ENCODE measurements around the gene R3HCC1L.

Gene R3HCC1L

GRCh38 chr10:98292971-98293370 is 158.5 kb downstream of the R3HCC1L start:
- no peaks in the 10 kb centered on the region for H3K27me3 ChIP-seq (ENCODE audit: low read length)
- no peaks in the 10 kb centered on the region for H3K9me2 ChIP-seq (replicated peaks; ENCODE audit: insufficient read depth, low read length)
- TF ChIP-seq CTCF (IDR thresholded peaks at IDR 0.05; ENCODE audit: insufficient read depth, low read length, poor library complexity, severe bottlenecking) (no peak), EZH2phosphoT487 (conservative IDR thresholded peaks at IDR 0.05; ENCODE audit: low read length) (no peak)

GRCh38 chr10:98293550-98294269 is 159.3 kb downstream of the R3HCC1L start:
- Histone ChIP-seq H3K27me3 (ENCODE audit: low read length) (no peaks in the 10 kb centered on the region), H3F3A (ENCODE audit: insufficient read depth) (no peaks in the 10 kb centered on the region), H3K79me2 (ENCODE audit: insufficient read depth, low read length) (no peaks in the 10 kb centered on the region), H3K36me3 (ENCODE audit: low read length) (no peaks in the 10 kb centered on the region), H3K4me2 (ENCODE audit: low read depth, low read length, poor library complexity, severe bottlenecking) (no peak overlapping the region), H4K20me1 (ENCODE audit: low read depth, low read length) (no peaks in the 10 kb centered on the region), H3K27ac (ENCODE audit: low read depth, low read length) (no peak overlapping the region), H3K4me3 (ENCODE audit: insufficient read depth, low read length, poor library complexity, severe bottlenecking) (no peak overlapping the region), H3K9ac (ENCODE audit: low read length) (no peak overlapping the region), H3K9me3 (ENCODE audit: insufficient read depth, low read length) (no peaks in the 10 kb centered on the region), H3K9me2 (replicated peaks; ENCODE audit: insufficient read depth, low read length) (no peaks in the 10 kb centered on the region), H2AFZ (ENCODE audit: low read depth, low read length, severe bottlenecking) (no peak overlapping the region)
- no peak for TF ChIP-seq CTCF (IDR thresholded peaks at IDR 0.05; ENCODE audit: insufficient read depth, low read length, poor library complexity, severe bottlenecking)
- no peak for TF ChIP-seq EZH2phosphoT487 (conservative IDR thresholded peaks at IDR 0.05; ENCODE audit: low read length)

More at GRCh38 chr10:98292971-98293370, 158.5 kb downstream of the R3HCC1L start:
- H3K9ac ChIP-seq (ENCODE audit: low read length), result no peak overlapping the region
- no peak overlapping the region for H3K4me2 ChIP-seq (ENCODE audit: low read depth, low read length, poor library complexity, severe bottlenecking)
- no peak overlapping the region for H3K27ac ChIP-seq (ENCODE audit: low read depth, low read length)
- H3K36me3 ChIP-seq (ENCODE audit: low read length), result no peaks in the 10 kb centered on the region
- H4K20me1 ChIP-seq (ENCODE audit: low read depth, low read length), result no peaks in the 10 kb centered on the region
- no peak overlapping the region for H2AFZ ChIP-seq (ENCODE audit: low read depth, low read length, severe bottlenecking)
- no peaks in the 10 kb centered on the region for H3K9me3 ChIP-seq (ENCODE audit: insufficient read depth, low read length)
- H3K79me2 ChIP-seq (ENCODE audit: insufficient read depth, low read length), result no peaks in the 10 kb centered on the region
- no peak overlapping the region for H3K4me3 ChIP-seq (ENCODE audit: insufficient read depth, low read length, poor library complexity, severe bottlenecking)
- no peaks in the 10 kb centered on the region for H3F3A ChIP-seq (ENCODE audit: insufficient read depth)

- no peaks in the 10 kb centered on the region for H3K79me2 ChIP-seq (ENCODE audit: insufficient read depth, low read length)
- TF ChIP-seq EZH2phosphoT487 (conservative IDR thresholded peaks at IDR 0.05; ENCODE audit: low read length), result no peak
- no peak for TF ChIP-seq CTCF (IDR thresholded peaks at IDR 0.05; ENCODE audit: insufficient read depth, low read length, poor library complexity, severe bottlenecking)
- H3K27ac ChIP-seq (ENCODE audit: low read depth, low read length), result no peak overlapping the region
Observed at GRCh38 chr10:98294270-98294627, 159.8 kb downstream of the R3HCC1L start.

More at GRCh38 chr10:98294270-98294627, 159.8 kb downstream of the R3HCC1L start:
- no peaks in the 10 kb centered on the region for H3F3A ChIP-seq (ENCODE audit: insufficient read depth)
- H3K9ac ChIP-seq (ENCODE audit: low read length), result no peak overlapping the region
- no peaks in the 10 kb centered on the region for H3K9me3 ChIP-seq (ENCODE audit: insufficient read depth, low read length)
- no peak overlapping the region for H3K4me2 ChIP-seq (ENCODE audit: low read depth, low read length, poor library complexity, severe bottlenecking)
- no peaks in the 10 kb centered on the region for H3K36me3 ChIP-seq (ENCODE audit: low read length)
- no peak overlapping the region for H2AFZ ChIP-seq (ENCODE audit: low read depth, low read length, severe bottlenecking)
- no peaks in the 10 kb centered on the region for H3K27me3 ChIP-seq (ENCODE audit: low read length)
- H4K20me1 ChIP-seq (ENCODE audit: low read depth, low read length), result no peaks in the 10 kb centered on the region
- H3K9me2 ChIP-seq (replicated peaks; ENCODE audit: insufficient read depth, low read length), result no peaks in the 10 kb centered on the region
- H3K4me3 ChIP-seq (ENCODE audit: insufficient read depth, low read length, poor library complexity, severe bottlenecking), result no peak overlapping the region
